Skin epidermis (tissue), 12 donors: ENCODE data around the gene NUAK1.

Experiments used
- H3K27ac ChIP-seq, 21 experiments: fragments of 200-600 bp; sonication (generic) in 11 of 21; one replicate each; pipeline ENCODE4 v1.5.0; 2020; ENCODE audit warnings: mild to moderate bottlenecking in 3 of 21, inconsistent platforms in 2 of 21, moderate library complexity in 2 of 21
- H3K4me3 ChIP-seq, 7 experiments: fragments of 200-600 bp; sonication (generic) in 2 of 7; one replicate each; pipeline ENCODE4 v1.5.0; 2020; ENCODE audit warnings: inconsistent platforms in 2 of 7, mild to moderate bottlenecking in 2 of 7, moderate library complexity in 1 of 7

Gene NUAK1

DNA sequence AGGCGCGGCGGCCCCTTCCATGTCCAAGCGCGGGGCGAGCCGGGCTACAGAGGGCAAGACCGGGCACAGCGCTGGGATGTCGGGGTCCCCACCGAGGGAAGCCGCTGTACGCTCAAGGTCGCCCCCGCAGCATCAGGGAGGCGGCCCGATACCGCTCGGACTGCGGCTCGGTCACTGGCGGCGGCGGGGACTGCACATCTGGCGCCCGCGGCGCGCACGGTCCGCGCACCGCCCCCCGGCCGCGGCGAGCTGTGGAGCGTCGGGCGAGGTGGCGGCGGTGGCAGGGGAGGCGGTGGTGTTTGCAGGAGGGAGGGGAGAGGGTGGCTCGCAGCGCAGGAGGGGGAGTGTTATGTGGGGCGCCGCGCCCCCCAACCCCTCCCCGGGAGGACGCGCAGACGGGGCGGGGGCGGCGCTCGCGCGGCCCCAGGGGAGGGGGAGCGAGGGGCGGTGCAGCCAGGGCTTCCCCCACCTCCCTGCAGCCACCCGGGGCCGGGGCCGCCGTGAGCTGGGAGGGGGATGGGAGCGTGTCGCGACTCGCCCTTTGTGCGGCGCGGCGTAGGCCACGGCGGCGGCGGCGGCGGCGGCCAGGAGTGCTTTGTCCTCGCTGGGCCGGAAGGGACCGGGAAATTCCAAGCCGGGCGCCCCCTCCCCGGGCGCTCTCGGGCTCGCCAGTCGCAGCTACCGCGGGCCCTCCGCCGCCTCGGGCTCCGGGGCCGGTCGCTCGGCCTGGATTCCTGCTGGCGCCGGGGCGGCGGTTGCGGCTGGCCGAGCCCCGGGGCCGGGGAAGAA lies at the start of gene NUAK1:
Gene NUAK1 (minus strand): TSS at position 322 of the 789 bp plus-strand sequence. CDS start 301 bp downstream, at position 21.
- peak within 1 kb of the TSS; percentile 64 to 98 (median 93) for H3K27ac ChIP-seq
- peak within 1 kb of the TSS; percentile 38 to 77 (median 58) for H3K4me3 ChIP-seq

DNA sequence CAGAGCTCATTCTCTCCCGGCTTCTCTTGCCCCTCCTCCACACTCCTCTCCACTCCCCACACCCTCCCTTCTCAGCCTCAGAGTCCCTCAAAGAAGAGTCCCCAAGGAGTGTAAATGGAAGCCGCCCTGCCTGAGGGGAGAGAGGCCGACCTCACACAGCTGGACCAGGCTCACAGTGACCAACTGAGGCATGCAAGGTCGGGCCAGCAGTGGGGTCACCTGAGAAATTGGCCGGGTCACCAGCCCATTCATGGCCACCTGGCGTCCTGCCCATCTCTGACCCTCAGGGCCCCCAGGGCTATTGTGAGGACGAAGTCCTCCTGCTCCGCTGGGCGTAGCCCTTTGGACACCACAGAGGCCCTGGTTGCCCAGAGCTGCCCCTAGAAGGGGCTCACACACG lies 49.5 kb upstream of the NUAK1 start:
- H3K27ac ChIP-seq: no peak overlapping the region
- no peak overlapping the region for H3K4me3 ChIP-seq

DNA sequence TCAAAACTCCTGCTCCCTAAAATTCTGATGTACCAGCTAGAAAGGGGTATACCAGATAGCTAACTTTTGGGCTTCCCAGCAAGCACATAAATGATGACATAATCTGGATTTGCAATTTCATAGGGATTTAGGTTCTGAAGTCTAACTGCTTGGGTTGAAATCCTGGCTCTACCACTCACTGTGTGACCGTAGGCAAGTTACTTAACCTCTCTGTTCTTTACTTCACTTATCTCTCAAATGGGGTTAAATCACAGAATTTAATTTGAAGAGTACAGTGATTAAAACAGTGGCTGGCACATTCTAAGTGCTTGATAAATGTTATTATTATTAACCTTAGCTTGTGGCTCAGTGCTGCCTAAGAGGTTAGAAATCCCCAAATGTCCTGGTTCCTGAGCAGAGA lies 49.1 kb upstream of the NUAK1 start:
- H3K4me3 ChIP-seq: no peak overlapping the region
- no peak overlapping the region for H3K27ac ChIP-seq

DNA sequence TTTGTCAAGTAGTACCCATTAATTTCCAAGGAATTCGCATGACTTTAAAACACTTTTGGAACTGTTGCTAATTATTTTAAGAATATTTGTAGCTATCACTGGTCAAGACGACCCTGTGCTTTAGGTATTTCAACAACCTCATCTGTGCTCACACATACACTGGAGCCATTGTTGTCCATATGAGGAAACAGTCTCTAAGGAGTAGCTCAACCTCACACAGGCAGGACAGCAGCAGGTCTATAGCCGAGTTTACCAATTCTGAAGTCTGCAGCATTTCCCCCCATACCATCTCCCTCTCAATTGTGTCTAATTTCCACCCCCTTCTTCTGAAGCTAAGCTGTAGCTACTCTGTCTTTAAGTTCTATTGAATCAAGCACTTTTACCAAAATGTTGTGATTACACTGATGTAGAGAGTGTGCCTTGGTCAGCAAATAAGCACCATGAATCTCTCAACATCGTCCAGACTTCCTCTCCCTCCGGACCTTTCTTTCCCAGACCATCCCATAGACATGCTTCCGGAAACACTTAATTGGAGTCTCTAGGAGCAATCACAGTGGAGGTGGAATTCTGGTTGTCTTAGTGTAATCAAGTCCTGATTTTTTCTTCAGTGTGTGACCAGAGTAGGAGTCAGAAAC lies 48.5 kb upstream of the NUAK1 start:
- no peak overlapping the region for H3K4me3 ChIP-seq
- H3K27ac ChIP-seq: no peak overlapping the region

DNA sequence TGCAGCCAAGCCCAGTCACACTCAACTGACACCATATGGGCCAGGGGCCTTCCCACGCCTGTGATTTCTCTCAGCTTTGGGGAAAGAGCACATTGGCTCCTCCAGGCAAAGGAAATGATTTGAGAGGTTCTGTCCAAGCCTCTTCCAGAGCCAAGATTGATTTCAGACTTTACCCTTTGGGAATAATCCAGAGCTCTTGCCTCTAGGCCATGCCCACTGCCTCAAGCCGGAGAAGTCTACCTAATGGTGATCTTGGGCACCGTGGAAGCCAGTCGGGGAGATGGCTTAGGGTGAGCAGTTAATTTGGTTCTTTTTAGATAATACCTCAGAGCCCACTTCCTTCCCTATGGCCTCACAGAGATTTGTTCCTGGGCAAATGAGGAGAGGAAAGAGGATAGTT lies 45.0 kb upstream of the NUAK1 start:
- no peak overlapping the region for H3K27ac ChIP-seq
- H3K4me3 ChIP-seq: no peak overlapping the region

DNA sequence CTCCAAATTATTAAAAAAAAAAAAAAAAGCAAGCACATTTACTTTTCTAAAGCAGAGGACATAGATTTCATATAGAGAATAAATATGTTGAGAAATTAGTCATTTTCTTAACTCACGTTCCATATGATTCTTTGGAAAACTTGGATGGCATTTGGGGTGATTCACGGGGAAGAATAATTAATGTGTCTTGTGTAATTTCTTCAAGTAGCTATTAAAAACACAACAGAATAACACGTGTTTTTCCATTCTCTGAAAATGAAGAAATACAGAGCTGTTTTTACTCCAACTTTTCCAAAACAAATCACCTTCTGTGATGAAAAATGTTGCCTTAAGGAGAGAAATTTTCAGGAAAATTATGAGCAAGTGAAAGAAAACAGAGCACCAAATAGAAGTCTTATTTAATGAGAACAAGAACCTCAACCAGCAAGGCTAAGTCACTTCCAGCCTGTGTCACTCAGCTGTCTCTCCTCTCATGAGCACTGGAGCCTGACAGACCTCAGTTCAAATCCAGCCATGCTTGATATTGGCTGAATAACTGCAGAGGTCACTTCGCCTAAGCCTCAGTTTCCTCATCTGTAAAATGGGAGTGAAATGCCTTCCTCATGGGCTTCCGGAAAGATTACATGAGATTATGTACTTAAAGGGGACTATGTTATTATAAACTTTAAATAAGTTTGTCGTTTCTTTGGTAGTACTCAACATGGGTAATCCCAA lies 42.8 kb upstream of the NUAK1 start:
- H3K4me3 ChIP-seq: no peak overlapping the region
- peak overlapping the region in 1 of 21 experiments; percentile 23 for H3K27ac ChIP-seq

DNA sequence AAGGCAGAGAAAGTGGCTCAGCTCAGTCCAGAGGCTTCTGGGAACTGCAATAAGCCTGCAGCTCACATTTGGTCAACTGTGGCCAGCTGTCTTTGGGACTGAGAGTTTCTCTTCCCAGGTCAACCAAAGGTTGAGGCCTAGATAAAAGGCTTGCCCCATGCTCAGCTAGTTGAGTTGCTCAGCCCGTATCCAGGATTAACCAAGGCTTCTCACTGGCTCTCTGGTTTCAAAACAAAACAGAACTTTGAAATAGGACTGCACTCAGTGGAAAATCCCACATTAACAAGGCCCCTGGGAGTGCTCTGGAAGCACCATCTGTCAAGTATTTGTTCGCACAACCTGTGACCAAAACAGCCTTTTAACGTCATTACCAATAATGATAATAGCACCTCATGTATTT lies 40.3 kb upstream of the NUAK1 start:
- H3K27ac ChIP-seq: peak overlapping the region in 2 of 21 experiments; percentile 3 to 32
- no peak overlapping the region for H3K4me3 ChIP-seq

DNA sequence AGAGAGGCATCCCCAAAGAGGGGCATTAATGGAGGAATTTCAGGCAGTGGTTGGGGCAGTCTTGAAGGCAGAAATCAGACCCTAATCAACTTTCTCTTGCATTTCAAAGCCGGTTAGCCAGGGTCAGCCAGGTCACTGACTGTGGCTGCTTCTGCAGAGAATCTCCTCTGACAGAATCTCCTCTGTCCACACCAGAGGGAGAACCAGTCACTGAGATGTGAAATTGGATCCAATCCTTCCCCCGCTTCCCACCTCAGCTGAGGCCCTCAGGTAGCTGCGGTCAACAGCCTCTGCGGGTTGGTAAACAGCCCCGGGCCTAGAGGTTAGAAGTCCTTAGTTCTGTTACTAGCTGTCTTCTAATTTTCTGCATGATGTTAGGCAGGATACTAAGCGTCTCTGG lies 39.8 kb upstream of the NUAK1 start:
- Histone ChIP-seq H3K4me3 (no peak overlapping the region), H3K27ac (peak overlapping the region in 1 of 21 experiments; percentile 32)

DNA sequence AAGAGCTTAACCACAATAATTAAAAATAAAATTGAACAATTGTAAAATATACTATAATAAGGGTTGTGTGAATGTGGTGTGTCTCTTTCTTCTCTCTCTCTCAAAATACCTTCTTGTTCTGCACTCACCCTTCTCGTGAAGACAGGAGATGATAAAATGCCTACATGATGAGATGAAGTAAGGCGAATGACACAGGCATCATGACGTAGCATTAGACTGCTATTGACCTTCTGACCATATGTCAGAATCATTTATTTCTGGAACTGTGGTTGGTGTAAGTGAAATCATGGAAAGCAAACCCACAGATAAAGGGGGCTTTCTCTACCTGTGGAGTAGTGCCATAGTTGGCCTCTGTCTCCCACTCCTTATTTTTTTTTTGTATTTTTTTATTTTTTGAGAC lies 37.8 kb upstream of the NUAK1 start:
- no peak overlapping the region for H3K4me3 ChIP-seq
- H3K27ac ChIP-seq: no peak overlapping the region

DNA sequence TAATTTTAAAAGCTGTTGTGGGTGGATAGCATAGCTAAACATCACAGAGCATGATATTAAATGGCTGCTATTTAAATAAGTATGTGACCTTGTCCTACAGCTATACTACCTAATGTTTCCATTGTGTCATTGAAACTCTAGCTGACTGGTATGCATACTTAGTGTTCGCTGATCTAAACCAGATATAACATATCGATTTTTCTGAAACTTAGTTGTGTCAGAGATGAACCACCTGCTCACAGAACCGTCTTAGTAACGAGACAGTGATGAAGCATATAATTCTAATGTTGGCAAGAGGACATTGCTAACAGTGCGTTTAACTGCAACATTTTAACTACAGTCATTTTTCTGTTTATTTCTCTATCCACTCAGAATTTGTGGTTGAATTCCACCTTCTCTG lies 36.1 kb upstream of the NUAK1 start:
- H3K27ac ChIP-seq: no peak overlapping the region
- H3K4me3 ChIP-seq: no peak overlapping the region

DNA sequence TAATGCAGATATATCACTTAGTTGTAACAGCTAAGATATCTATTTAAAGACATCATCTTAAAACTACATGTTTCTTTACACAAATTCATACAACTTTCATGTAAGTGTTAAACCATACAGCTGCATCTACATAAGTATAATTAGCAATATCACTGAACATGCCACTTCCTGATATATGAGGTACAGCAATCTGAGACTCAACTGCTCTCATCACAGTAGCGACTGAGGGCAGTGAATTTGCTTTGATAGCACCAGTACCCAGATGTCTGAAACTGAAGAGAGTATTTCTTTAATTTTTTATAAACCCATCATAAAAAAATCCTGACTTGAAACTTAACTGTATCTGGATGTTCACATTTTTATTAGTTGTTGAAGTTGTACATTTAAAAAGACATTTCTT lies 34.7 kb upstream of the NUAK1 start:
- no peak overlapping the region for H3K27ac ChIP-seq
- H3K4me3 ChIP-seq: no peak overlapping the region

DNA sequence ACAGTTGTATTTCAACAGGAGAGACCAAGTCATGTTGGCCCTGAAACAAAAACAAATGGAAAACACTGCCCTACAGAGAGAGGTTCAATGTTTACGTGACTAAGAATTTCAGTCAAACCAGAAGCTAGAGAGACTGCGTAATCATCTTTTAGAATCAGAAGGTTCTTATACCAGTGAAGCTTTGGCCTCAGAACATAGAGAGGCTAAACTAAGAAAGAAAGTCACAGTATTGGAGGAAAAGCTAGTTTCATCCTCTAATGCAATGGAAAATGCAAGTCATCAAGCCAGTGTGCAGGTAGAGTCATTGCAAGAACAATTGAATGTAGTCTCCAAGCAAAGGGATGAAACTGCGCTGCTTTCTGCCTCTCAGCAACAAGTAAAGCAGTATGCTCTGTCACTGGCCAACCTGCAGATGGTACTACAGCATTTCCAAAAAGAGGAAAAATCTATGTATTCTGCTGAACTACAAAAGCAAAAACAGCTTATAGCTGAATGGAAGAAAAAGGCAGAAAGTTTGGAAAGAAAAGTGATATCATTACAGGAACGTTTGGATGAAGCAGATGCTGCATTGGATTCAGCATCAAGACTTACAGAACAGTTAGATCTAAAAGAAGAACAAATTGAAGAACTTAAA lies 32.5 kb upstream of the NUAK1 start:
- Histone ChIP-seq H3K27ac (no peak overlapping the region), H3K4me3 (no peak overlapping the region)

DNA sequence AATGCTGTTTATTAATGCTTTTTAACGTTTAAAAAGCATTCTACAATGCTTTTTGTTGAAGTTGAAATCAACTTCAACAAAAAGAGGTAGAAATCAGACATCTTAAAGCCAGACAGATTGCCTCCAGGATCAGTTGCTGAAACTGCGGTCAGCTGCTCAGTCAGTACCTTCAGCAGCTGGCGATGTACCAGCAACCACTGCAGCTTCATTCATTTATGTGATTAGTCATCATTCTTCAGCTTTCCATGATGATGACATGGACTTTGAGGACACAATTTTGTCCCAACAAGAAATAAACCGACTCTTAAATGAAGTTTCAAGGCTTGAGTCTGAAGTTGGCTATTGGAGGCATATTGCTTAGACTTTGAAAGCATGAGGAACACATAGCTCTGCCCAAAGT lies 31.5 kb upstream of the NUAK1 start:
- no peak overlapping the region for H3K27ac ChIP-seq
- H3K4me3 ChIP-seq: no peak overlapping the region

DNA sequence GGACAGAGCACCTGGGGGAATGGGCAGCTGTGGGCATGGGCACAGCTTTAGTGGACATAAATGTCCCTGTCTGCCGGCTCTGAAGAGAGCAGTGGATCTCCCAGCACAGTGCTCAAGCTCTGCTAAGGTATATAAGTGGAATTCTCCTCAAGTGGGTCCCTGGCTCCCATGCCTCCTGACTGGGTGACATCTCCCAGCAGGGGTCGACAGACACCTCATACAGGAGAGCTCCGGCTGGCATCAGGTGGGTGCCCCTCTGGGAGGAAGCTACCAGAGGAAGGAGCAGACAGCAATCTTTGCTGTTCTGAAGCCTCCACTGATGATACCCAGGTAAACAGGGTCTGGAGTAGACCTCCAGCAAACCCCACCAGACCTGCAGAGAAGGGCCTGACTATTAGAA lies 25.0 kb upstream of the NUAK1 start:
- Histone ChIP-seq H3K4me3 (no peak overlapping the region), H3K27ac (no peak overlapping the region)

DNA sequence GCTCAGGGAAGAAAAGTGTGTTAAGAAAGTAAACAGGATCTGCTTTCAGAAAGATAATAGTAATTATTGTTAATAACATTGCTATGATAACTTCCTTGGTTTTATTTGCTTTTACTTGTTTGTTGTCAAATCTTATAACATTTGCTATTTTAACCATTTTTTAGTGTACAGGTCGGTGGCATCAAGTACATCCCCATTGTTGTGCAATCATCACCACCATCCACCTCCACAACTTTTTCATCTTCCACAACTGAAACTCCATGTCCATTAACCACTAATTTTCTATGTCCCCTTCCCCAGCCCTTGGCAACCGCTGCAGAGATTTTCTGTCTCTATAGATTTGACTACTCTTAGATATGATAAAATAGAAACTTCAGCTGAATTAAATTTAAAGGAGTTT lies 22.7 kb upstream of the NUAK1 start:
- no peak overlapping the region for H3K4me3 ChIP-seq
- H3K27ac ChIP-seq: no peak overlapping the region

DNA sequence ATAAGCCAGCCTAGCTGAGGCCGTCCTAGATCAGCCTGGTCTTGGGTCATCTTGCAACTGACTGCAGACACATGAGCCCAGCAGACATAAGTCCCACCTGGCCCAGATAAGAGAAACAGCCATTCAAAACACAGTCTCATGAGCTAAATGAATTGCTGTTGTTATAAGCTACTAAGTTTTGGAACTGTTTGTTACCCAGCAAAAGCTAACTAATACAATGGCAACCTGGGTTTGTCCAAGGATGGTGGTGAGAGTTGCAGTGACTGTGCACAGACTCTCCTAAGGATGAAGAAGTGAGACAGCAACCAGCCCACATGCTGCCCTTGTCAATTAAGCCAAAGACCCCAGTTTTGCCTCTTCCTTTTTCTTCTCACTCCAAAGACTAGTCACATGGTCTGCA lies 22.2 kb upstream of the NUAK1 start:
- no peak overlapping the region for H3K27ac ChIP-seq
- H3K4me3 ChIP-seq: no peak overlapping the region

DNA sequence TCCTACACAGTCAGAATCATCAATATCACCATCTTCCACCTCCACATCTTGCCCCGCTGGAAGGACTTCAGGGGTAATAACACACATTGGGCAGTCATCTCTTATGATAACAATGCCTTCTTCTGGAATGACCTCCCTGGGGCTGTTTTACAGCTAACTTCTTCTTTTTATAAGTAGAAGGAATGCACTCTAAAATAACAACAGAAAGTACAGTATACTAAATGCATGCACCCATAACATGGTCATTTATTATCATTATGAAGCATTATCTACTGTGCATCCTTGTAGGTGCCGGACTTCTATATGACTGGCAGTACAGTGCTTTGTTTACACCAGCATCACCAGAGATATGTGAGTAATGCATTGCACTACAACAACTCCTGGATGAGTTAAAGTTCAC lies 19.0 kb upstream of the NUAK1 start:
- H3K27ac ChIP-seq: no peak overlapping the region
- no peak overlapping the region for H3K4me3 ChIP-seq

DNA sequence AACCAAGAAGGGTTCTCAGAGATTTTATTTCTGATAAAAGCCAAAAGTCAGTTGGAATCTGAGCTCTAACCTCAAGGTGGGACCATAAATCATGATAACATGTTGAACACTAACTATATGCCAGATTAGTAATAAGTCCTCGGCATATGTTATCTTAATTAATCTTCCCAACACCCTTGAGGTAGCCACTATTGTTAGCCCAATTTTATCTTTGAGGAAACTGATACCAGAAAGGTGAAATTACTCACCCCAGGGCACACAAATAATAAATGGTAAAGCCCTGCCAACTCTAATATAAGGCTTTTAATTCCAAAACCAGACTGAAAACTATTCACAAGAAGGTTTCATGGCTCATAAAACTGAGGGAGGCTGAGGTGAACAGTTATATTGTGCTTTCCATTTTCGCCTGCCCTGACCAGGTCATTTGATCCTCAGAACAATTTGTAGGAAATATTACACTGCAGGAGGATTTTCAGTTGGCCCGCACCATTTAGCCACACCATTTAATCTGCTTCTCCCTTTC lies 16.1 kb upstream of the NUAK1 start:
- Histone ChIP-seq H3K4me3 (no peak overlapping the region), H3K27ac (no peak overlapping the region)

DNA sequence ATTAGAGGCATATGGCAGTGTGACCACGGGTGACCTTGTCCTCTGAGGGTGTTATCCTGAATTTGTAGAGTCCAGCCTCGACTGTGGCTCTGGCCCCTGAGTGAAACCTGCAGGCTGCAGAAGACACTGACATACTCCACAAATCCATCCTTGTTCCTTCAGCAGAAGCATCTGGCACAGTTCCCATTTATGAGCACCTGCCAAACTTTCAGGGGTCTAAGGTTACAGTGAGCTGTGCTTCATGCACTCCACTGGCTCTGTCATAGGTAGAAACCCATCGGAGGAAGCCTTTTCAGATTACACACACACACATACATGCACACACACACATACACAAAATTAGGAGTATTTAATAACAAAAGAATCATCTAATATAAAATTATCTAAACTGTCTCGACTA lies 13.6 kb upstream of the NUAK1 start:
- Histone ChIP-seq H3K4me3 (no peak overlapping the region), H3K27ac (no peak overlapping the region)

DNA sequence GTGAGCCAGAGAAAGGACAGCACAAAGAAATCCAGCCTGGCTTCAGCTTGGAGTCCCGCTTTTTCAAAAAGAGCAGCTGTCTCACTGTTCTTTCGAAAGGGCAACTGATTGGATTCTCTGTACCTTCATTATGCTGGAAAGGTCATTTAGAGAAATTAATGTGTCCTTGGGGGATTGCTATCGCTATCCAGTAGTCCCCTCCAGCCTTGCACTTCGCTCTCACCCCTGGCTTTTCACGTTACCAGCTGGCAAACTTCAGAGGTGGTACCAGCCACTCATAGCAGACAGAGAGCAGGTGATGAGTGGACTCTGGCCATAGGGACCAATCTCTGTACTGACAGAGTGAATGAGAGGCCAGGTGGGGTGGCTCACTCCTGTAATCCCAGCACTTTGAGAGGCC lies 11.8 kb upstream of the NUAK1 start:
- no peak overlapping the region for H3K27ac ChIP-seq
- H3K4me3 ChIP-seq: no peak overlapping the region
